NB4 (cell line): Measurements from ENCODE around the gene PITHD1.
"Not testable (repeated sequence)": the region's sequence is repeated elsewhere in the genome, so short reads cannot be mapped to it uniquely, and the experiment has no call there.

Source experiments
- DNase-seq: peaks from one replicate; pipeline ENCODE4 v3.0.0; 2010; ENCODE audit warnings: low read depth
- H3K4me3 ChIP-seq: one replicate; pipeline ENCODE4 v1.5.1; 2011; ENCODE audit warnings: mild to moderate bottlenecking, low read depth, low read length, moderate library complexity
- MYC ChIP-seq: IDR thresholded peaks from 2 replicates; pipeline ENCODE4 v1.6.1; 2011; ENCODE audit warnings: low read depth, low read length
- POLR2A ChIP-seq: IDR thresholded peaks from 2 replicates; pipeline ENCODE4 v1.6.1; 2011; ENCODE audit warnings: mild to moderate bottlenecking; ENCODE audit not compliant: insufficient read length; ENCODE audit errors: extremely low read depth
- TF ChIP-seq, protein P1 (sequence below): IDR thresholded peaks from 2 replicates; pipeline ENCODE4 v1.6.1; 2011; ENCODE audit warnings: low read depth, low read length
- TF ChIP-seq, protein P2 (sequence below): IDR thresholded peaks from one replicate; pipeline ENCODE4 v1.5.1; 2012; ENCODE audit warnings: low read depth, low read length

Gene PITHD1

DNA sequence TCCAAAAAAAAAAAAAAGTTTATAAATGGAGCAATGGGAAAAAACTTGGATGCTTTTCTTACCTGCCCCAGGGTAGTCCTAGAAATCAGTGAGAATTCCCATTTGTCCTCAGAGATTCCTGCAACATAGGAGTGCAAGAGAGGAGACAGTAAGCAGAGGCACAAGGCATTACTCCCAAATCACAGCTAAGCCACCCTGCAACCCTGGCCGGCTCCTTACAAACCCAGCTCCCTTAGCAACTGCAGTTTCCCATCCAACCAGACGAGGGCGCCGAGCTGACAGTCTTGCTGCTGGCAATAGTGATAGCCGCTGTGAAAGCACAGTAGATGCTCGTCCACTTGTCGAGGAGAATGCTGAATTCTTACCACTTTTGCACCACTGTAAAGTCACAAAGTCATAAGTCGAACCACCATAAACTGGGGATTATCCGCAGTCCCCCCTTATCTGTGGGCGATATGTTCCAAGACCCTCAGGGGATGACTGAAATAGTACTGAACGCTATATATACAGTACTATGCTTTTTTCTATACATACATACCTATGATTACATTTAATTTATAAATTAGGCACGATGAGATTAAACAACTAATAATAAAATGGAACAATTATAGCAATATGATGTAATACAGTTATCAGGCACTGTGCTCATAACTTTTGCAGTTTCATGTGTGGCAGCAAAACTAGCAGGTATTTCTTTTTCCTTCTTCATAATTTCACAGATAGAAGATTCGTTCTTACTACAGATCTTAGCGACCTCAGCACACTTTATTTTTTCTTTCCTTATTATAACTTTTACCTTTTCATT, 6.0 kb upstream of the PITHD1 start:
- TF ChIP-seq, protein P1, sequence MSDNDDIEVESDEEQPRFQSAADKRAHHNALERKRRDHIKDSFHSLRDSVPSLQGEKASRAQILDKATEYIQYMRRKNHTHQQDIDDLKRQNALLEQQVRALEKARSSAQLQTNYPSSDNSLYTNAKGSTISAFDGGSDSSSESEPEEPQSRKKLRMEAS, result no peak
- TF ChIP-seq POLR2A (no peak), MYC (no peak)
- TF ChIP-seq, protein P2, sequence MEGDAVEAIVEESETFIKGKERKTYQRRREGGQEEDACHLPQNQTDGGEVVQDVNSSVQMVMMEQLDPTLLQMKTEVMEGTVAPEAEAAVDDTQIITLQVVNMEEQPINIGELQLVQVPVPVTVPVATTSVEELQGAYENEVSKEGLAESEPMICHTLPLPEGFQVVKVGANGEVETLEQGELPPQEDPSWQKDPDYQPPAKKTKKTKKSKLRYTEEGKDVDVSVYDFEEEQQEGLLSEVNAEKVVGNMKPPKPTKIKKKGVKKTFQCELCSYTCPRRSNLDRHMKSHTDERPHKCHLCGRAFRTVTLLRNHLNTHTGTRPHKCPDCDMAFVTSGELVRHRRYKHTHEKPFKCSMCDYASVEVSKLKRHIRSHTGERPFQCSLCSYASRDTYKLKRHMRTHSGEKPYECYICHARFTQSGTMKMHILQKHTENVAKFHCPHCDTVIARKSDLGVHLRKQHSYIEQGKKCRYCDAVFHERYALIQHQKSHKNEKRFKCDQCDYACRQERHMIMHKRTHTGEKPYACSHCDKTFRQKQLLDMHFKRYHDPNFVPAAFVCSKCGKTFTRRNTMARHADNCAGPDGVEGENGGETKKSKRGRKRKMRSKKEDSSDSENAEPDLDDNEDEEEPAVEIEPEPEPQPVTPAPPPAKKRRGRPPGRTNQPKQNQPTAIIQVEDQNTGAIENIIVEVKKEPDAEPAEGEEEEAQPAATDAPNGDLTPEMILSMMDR, result peak; percentile 93
- peak; percentile 83 for DNase-seq
- H3K4me3 ChIP-seq, result no peak overlapping the region

DNA sequence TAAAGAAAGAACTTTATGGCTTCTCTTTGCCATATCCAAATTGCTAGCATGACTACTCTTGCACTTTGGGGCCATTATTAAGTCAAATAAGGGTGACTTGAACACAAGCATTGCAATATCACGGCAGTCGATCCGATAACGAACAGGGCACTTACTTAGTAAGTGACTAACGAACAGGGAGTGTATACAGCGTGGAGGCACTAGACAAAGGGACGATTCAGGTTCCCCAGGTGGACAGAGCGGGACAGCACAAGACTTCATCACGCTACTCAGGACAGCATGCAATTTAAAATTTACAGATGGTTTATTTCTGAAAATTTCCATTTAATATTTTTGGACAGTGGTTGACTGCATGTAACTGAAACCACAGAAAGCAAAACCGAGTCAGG, 5.4 kb upstream of the PITHD1 start:
- H3K4me3 ChIP-seq, result no peak overlapping the region

DNA sequence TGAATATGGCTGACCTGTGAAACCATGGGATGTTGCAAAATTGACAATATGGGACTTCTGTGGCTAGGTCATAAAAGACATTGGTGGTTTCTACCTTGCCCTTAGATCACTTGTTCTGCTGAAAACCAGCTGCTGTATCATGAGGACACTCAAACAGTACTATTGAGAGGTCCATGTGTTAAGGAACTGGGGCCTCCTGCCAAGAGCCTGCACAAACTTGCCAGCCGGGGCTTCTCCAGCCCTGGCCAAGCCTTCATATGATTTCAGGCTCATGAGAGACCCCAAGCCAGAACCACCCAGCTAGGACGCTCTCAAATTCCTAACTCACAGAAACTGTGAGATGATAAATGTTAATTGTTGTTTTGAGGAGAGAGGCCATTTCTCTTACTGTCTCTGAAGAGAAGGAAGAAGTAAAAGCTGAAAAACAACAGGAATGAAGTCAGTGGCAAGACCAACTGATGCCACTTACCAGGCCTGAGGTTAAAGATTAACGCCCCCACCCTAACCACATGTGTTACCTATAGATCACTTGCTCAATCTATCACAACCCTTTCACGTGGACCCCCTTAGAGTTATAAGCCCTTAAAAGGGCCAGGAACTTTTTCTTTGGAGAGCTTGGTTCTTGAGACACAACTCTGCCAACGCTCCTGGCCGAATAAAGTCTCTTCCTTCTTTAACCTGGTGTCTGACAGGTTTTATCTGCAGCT, 3.9 kb upstream of the PITHD1 start:
- TF ChIP-seq POLR2A (no peak), MYC (no peak)
- peak; percentile 37 for DNase-seq

More for the DNA sequence above, 5.4 kb upstream of the PITHD1 start:
- no peak for DNase-seq
- TF ChIP-seq, protein P2, result no peak
- TF ChIP-seq POLR2A, result no peak
- TF ChIP-seq MYC, result no peak
- TF ChIP-seq, protein P1, result no peak

DNA sequence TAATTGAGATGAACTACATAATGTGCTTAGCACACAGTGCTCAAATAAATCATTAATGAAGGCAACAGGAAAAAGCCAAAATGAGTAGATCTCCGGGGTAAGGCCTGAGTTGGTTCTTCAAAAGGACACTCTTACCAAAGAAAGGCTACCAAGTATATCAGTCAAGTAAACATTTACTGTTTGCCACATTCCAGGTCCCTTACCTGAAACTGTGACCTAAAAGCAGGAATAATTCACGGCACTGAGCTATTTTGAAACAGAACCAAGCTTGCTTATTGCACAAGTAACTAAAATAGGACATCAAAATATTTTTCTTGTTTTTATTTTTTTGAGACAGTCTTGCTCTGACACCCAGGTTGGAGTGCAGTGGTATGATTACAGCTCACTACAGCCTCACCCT, 2.0 kb upstream of the PITHD1 start:
- no peak for DNase-seq
- TF ChIP-seq, protein P1, result no peak
- TF ChIP-seq POLR2A (no peak), MYC (no peak)
- TF ChIP-seq, protein P2, result no peak
- no peak overlapping the region for H3K4me3 ChIP-seq

More for the DNA sequence above, 3.9 kb upstream of the PITHD1 start:
- no peak overlapping the region for H3K4me3 ChIP-seq

DNA sequence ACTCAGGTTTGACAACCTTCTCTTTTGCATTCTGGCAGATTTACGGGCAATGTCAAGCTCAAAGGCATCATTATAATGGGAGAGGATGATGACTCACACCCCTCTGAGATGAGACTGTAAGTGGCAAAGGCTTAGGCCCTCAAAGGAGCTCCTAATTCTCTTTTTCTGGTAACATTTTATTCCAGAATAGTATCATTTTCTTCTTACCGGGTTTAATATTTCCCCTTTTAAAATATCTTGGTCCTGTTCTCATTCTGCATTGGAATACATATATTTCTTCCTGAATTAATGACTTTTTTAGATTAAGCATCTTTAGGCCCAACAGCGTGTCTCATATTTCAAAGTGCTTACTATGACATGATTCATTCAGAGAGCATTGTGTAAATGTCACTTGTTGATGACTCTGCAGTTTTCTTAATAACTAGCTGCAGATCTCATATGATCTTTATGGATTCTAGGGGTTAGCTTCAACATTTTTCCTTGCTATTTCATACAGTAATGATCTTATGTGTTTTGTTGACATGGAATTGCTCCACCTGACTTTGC, 1.7 kb downstream of the PITHD1 start:
- peak overlapping the region; percentile 94 for H3K4me3 ChIP-seq
- no peak for DNase-seq
- TF ChIP-seq MYC, result no peak
- TF ChIP-seq, protein P1, result no peak
- TF ChIP-seq POLR2A, result no peak
- TF ChIP-seq, protein P2, result no peak

DNA sequence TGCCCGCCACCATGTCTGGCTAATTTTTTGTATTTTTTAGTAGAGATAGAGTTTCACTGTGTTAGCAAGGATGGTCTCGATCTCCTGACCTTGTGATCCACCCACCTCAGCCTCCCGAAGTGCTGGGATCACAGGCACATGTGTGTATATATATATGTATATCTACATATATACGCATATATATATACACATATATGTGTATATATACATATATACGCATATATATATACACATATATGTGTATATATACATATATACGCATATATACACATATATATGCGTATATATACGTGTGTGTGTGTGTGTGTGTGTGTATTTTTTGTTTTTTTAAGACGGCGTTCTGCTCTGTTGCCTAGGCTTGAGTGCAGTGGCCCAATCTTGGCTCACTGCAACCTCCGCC, 4.9 kb downstream of the PITHD1 start:
- DNase-seq, H3K4me3 ChIP-seq: not testable (repeated sequence)
